ENCODE measurements around the gene PPP3CB. TPM values are rescaled to one million over a fixed set of nuclear protein-coding genes. Genes with fewer than 3 reads are reported as not detected.

Gene PPP3CB
- polyA plus RNA-seq, 1 donor: 176 TPM

DNA sequence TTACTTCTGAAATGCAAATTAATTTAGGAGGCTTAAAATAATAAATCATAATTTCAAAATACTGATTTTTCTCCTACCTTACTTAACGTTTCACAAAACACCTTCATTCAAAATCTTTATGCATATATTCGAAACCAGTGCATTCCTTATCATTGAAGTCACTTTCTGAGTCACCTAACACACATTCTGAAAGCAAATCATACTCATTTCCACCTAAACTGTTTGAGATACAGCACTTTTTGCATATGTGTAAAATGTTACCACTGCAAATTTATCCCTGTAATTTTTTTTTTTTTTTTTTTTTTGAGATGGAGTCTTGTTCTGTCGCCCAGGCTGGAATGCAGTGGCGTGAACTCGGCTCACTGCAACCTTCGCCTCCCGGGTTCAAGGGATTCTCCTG lies 15.7 kb downstream of the PPP3CB start:
- DNase-seq (ENCODE audit: low read depth): no peak

DNA sequence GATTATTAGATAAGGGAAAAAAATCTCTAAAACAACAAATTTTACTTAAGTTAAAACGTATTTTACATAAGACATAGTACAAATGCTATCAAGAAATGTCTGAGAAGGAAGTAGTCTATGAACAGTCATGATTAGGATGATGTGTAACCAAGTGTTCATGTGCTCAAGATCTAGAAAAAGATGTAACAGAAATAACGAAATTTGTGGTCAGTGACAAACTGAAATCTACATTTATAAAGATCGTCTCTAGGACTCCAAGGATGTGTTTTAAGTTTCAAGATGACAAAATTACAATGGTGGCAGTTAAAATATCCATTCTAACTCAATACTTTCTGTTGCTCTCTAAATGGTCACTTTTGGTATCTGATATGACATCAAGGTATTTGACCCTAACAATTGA lies 17.2 kb downstream of the PPP3CB start:
- DNase-seq (ENCODE audit: low read depth): no peak

DNA sequence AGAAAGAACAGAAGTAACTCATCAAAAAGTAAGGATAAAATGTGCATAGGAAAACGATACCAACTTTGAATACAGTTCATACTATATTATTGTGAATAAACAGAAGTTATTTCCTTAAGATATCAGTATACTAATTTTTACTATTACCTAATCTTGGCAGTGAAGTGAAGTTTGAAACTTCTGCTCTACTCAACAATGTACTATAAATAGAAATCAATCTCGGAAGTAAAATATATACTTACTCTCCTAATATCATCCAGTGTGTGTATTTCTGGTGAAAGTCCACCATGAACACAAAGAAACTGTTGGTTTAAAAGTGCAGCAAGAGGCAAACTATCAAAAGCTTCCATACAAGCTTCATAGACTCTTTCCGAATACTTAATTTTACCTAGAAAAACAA lies 24.6 kb downstream of the PPP3CB start:
- no peak for DNase-seq (ENCODE audit: low read depth)

DNA sequence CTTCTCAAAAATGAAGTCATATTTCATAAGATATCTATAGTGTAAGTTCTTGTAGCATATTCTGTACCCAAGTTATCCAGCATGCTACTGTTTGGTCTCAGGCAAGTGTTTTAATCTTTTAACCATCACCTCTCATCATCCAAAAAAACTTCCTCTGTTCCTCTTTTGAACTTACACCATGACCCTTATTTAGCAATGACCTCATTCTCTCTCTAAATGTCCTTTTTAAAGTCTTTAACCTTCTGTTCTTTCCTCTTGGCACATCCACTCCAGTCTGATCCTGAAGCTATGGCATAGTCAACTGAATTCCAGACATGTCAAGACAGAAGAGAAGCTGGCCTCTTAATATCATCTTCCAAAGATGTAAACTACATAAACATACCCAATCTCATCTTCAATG lies 26.2 kb downstream of the PPP3CB start:
- no peak for DNase-seq (ENCODE audit: low read depth)

DNA sequence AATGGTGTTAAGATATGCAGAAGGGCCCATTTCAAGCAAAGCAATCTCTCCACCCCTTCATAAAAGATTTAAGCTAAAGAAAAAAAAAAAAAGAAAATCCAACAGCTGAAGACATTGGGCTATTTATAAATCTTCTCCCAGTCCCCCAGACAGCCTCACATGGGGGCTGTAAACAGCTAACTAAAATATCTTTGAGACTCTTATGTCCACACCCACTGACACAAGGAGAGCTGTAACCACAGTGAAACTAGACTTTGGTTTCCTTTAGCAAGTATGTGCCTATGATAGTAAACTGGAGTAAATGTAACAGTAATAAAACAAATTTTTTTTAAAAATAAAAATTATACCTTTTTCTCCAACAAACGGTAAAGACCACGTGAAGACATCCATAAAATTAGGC lies 28.6 kb downstream of the PPP3CB start:
- no peak for DNase-seq (ENCODE audit: low read depth)

DNA sequence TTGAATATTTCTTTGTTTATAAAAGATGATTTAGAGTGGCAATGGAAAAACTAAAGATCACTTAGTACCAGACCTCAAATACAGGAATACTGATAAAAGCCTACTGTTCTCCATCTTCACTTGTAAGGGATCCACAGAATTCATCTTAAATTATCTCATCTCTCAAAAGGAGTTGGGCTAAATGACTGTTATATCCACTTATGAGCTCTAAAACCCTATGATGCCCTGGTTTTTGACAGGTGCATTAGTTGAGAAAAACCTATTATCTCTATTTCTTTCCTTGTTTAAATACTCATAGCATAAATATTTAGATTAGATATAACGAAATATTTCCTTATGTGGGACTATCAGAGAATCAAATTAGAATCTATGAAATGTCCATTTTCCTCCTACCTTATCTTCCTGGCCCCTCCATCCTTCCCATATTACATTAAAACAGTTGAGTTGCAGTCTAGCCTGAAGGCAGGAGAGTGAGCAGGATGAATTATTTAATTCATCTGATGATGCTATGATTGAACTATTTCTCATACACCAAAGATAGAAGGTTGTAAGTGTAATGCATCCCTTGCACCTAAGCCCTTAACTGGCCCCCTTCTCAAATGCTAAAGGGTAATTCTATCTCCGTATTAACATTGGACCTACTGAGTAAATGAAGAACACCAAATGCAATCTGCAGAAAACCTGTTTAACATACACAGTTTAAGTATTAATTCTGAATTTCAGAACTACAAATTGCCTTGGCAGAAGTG lies 29.7 kb downstream of the PPP3CB start:
- no peak for DNase-seq (ENCODE audit: low read depth)

DNA sequence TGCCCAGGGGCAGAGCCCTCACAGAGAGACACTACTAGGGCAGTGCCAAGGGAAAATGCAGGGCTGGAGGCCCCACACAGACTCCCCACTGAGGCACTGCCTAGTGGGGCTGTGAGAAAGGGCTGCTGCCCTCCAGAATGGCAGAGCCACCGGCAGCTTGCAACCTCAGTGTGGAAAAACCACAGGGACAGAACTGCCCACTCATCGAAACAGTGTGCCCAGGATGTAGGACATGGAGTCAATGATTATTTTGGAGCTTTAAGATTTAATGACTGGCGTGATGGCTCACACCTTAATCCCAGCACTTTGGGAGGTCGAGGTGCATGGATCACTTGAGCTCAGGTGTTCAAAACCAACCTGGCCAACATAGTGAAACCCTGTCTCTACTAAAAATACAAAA lies 34.9 kb downstream of the PPP3CB start:
- DNase-seq (ENCODE audit: low read depth): no peak

DNA sequence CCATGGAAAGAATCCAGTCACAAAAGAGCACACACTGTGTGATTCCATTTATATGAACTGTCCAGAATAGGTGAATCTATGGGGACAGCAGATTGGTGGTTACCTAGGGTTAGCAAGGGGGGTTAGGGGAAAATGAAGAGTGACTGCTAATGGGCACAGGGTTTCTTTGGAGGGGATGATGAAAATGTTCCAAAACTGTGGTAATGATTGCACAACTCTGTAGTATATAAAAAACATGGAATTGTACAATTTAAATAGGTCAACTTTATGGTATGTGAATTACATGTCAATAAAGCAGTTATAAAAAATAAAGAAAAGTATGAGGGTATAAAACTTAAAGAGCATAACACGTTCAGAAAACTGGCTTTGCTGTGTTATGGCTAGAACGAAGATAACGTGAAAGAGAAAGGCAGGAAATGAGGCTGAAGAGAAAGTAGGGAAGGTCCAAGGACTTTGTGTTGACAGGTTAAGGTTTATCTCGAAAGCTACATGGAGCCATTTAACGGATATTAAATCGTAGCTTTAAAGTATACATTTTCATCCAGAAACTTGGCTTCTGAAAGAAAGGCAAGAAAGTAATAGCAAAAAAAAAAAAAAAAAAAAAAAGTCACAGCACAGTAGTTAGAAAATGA lies 36.0 kb downstream of the PPP3CB start:
- no peak for DNase-seq (ENCODE audit: low read depth)

DNA sequence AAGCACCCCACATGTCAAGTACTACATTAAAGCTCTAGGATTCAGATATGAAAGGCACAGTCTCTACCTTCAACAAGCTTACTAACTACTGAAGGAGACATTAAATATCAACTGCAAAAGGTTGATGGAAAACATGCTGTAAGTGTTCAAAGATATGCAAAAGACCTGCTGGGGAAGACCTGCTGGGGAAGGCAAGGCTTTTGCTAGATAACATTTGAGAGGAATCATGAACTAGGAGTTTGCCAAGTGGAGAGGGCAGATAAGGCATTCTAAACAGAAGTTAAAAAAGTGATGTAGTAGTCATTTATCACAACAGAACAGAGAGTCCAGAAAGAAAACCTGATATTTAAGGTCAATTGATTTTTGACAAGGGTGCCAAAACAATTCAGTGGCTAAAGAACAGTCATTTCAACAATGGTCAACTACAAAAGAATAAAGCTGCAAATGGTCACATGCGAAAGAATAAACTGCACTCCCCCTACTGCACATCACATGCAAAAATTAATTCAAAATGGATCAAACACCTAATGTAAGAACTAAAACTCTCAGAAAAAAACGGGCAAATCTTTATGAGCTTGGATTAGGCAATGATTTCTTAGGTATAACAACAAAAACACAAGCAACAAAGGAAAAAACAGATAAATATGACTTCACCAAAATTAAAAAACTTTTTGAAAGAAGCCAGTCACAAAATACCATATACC lies 39.5 kb downstream of the PPP3CB start:
- DNase-seq (ENCODE audit: low read depth): no peak

DNA sequence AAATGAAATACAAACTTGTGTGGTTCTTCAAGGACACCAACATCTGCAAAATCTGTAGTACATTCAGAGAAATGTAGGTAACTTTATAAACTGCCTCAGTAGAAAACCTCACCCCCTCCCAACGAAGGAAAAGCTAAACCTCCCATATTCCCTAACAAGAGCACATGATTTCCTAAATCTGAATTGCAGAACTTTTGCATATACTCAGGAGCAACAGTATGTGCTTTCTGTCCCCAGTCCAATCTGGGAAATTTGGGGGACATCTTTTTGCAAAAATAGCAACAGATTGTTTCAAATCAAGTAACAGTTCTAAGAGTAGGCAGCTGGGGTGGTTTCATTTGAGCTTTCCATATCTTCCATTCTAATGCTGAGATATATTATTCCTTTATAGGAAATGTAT lies 46.7 kb downstream of the PPP3CB start:
- DNase-seq (ENCODE audit: low read depth): no peak

DNA sequence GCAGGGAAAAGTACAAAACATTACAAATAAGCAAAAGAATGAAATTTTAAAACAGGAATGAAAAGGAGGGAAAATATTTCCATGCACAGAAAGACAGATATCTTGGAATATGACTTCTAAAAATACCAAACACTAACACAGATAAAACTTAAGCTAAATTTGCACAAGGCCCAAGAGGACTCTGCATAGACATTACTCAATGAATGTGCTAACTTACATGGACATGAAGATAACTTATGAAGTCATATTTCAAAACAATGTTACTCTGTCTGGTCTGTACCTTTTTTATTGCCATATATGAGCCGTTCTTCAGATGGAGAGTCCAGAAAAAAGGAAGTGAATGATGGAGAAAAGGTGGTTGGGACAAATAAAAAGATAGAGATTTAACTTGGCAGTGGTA lies 47.4 kb downstream of the PPP3CB start:
- DNase-seq (ENCODE audit: low read depth): no peak

DNA sequence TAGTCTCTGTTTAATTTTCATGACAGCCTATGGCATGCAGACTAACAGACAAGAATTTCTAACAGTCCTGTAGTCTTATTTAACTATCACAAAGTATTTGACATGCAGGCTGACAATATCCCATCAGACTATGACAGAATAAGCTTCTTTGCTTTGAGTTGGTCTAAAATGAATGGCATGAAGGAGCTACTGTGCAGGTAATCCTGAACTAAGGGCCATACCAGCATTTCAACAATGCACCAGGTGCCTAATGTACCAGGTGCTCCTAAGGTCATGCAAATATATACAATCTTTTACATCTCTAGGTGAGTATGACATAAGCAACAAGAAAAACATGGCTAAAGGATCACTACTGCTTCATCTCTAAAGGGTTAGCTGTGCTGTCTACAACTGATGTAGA lies 48.9 kb downstream of the PPP3CB start:
- no peak for DNase-seq (ENCODE audit: low read depth)

DNA sequence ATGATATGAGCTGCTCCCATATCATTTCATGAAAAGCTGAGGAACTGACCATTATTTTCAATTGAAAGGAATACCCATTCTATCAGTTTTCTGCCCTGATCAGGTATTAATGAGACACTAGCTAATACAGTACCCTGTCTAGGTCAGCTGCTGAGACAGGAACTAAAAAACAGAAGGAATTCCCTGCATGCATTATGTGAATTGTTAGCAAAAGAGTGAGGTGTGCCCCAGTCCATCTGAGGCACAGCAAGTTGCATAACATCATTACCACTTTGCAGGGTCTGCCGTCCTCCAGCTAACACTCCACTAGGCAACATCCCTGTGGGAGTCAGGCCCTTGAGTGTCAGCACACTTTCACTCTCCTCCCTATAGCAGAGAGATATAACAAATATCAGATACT lies 51.4 kb downstream of the PPP3CB start:
- DNase-seq (ENCODE audit: low read depth): no peak

DNA sequence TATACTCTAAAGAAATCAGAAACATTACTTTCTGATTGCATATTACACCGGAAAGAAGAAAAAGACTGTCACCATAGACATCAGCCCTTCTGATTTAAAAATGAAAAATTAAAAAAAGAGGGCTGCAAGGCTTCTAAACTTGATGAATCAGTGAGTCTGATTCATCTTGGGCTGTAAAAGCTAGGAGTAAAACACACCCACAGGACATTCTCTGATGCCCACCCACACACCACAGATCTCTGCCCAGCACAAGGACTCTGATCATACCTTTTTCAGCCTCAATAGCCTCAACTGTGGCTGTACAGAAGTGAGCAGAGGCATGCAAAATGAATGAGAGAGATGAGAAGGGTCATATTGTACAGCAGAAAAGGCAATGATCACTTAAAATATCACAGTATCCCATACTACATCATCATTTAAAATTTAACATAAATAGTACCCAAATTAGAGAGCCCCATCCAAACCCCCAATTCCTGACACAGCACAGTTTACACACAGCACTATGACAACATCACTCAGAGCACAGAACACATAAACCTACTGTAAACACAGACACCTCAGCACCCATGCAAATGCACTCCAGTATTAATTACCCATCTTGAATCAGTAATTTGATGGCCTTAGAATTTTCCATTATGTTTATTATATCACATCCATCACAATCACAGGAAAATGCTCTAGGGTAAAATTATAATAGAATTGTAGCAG lies 56.1 kb downstream of the PPP3CB start:
- DNase-seq (ENCODE audit: low read depth): no peak

DNA sequence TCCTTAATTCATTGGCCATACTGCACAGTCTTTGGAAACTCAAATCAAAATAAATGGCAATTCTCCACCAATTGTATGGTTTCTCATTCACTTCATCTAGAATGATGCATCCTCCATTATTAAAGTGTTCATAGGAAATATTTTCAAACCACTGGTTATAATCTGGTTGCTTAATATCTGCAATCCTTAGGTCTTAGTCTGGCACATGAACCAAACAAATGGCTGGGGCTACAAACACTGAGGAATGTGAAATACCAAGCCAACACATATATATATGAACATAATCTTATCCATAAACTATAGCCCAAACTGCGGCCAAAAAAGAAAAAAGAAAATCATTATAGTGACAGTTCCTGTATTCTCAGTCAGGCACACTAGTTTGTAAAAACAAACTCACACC lies 56.8 kb downstream of the PPP3CB start:
- DNase-seq (ENCODE audit: low read depth): no peak

DNA sequence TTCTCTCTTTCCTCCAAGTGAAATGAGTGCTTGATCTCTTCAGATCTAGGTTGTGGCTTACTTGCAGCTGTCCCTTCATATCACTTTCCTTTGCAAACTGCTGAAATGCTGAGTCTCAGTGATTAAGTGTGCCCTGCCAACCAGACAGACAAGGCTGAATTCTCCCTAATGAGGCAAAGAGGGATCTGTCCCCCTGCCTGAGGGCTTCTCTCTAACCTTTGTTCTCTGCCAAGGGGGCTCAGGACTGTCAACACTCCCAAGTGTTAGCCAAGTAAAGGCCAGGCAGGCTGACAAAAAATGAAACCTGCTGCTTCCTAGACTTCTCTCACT lies 62.3 kb downstream of the PPP3CB start, which contains the start of gene MSS51:
TSS of gene MSS51 (minus strand) at position 24 of the 330 bp plus-strand sequence. CDS start 5,277 bp downstream, outside the sequence.
- DNase-seq (ENCODE audit: low read depth): no peak

DNA sequence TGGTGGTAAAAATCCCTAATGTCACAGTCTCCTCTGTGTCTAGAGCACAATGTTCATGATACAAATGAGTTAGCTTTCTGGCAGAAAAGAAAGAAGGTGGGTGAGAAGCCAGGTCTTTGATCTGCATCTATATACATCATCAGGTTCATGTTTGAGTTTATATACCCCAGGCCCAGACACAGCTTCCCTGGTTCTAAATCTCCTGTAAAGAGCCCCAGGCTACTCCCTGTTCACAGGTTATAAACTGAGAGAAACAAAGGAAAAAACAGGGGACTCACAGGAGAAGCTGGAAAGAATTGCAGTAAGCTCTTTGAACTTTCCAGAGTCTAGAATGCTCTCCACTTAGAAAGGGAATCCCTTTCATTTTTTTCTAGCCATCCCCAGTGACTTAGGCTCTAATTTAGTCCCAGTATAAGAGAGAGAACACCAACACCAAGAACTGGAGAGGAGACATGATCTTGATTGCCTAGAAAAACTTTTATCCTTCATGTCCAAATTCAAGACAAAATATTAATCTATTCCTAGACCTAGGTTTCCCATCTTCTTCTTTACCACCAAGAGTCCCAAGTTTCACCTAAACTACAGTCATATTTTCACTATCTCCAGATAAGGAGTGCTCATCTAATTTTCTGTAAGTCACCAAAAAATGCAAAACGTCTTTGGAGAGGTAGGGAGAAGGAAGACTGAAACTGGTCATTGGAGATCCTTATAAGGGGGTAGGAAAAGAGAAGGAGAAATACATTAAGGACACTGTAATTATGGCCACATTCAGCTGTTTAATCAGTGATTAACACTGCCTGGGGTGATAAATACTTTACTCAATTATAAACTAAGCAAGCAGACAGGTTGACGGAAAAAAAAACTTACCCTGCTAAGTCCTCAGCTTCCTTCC lies 62.9 kb downstream of the PPP3CB start:
- DNase-seq (ENCODE audit: low read depth): no peak

DNA sequence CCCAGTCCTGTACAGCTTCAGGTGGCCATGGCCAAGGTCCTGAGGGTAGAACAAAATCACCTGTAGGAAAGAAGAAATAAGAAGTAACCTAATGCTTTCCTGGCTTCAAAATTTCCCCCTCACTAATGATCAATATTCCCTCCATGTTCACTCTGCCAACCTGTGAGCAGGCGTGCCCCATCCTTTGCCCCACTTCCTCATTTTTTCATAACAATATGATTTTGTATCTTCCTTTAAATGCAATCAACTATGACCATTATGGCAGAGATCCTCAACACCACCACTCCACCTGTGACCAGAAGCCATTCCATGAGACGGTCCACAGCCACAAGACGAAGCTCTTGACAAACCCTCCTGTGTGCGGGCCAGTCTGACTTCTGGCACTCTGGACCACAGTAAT lies 69.5 kb downstream of the PPP3CB start:
- DNase-seq (ENCODE audit: low read depth): no peak

DNA sequence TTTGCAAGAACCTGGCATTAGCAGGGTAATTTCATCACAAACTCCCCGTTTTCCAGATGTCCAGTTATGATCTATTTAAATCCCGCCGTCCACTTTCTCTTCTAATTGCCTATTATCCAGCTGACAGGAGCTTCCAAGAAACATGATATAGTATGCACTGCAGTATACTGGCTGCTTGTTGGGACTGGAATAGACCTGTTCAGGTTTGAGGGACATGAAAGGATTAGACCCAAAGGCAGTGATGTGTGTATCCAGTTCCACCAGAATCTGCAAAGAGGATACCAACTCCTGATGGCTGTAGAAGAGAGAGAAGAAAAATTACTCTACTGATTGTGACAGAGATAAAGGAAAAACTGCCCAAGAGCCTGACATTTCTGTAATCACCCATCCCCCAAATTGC lies 71.3 kb downstream of the PPP3CB start:
- no peak for DNase-seq (ENCODE audit: low read depth)

DNA sequence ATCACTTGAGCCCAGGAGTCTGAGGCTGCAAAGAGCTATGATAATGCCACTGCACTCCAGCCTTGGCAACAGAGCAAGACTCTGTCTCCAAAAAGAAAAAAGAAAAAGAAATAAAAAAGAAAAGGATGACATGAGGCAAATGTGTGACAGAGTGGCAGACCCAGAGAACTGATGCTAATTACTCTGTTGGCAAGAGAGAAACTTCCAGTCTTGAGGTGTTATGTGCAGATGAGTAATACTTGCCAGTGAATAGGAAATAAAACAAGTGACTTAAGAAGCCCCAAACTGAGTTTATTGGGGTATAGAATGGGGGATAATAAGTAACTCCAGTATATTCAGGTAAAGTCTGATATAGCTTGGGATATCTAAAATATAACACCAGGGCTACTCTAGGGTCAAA lies 72.5 kb downstream of the PPP3CB start:
- no peak for DNase-seq (ENCODE audit: low read depth)

DNA sequence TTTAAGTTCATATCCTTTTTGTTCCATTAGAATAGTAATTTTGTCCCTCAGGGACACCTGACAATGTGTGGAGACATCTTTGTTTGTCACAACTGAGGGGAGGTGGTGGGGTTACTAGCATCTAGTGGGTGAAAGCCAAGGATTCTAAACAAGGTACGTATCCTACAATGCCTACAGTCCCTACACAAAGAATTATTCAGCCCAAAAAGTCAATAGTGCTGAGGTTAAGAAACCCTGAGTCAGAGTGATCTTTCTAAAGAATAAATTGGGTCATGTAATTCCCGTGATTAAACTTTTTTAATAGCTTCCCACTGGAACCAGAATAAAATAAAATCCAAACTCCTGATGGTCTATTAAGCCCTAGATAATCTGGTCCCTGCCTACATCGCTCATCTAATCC lies 79.3 kb downstream of the PPP3CB start:
- DNase-seq (ENCODE audit: low read depth): no peak
